Stimulated activated CD4-positive, alpha-beta T cell treated with anti-CD3 and anti-CD28 coated beads, Interleukin-12 subunit alpha, Interleukin-12 subunit beta, amount 100 ng/mL, for 48 hours (primary cell): Measurements from ENCODE around the gene PTCH1.

Source experiments
- DNase-seq, 3 donors: peaks; one replicate each; pipeline ENCODE4 v3.0.0-alpha.2; 2020; ENCODE audit warnings: low read depth in 2 of 3, low spot score in 1 of 3

PTCH1 gene

GRCh38 chr9:95499046-95499676, 17.6 kb downstream of the PTCH1 start:
- no peak for DNase-seq

- no peak for DNase-seq
Measured at GRCh38 chr9:95498641-95499040, 18.1 kb downstream of the PTCH1 start.

- DNase-seq: no peak
Measured at GRCh38 chr9:95497772-95498171, 19.0 kb downstream of the PTCH1 start.

GRCh38 chr9:95496687-95497086, 20.1 kb downstream of the PTCH1 start:
- DNase-seq: no peak

GRCh38 chr9:95495961-95496360, 20.8 kb downstream of the PTCH1 start:
- no peak for DNase-seq

GRCh38 chr9:95495529-95495928, 21.2 kb downstream of the PTCH1 start:
- no peak for DNase-seq

- peak; percentile 69 to 71 (median 70) for DNase-seq
Measured at GRCh38 chr9:95494416-95495371, 22.1 kb downstream of the PTCH1 start.

- peak in 1 of 3 donors; percentile 32 for DNase-seq
Measured at GRCh38 chr9:95494022-95494415, 22.8 kb downstream of the PTCH1 start.

GRCh38 chr9:95493402-95493801, 23.4 kb downstream of the PTCH1 start:
- DNase-seq: no peak

- no peak for DNase-seq
Measured at GRCh38 chr9:95491543-95492320, 25.0 kb downstream of the PTCH1 start.

- DNase-seq: no peak
Measured at GRCh38 chr9:95488954-95489353, 27.8 kb downstream of the PTCH1 start.

GRCh38 chr9:95486318-95486717, 30.5 kb downstream of the PTCH1 start:
- DNase-seq: no peak

GRCh38 chr9:95484225-95484624, 32.5 kb downstream of the PTCH1 start:
- no peak for DNase-seq

- no peak for DNase-seq
Measured at GRCh38 chr9:95483431-95483830, 33.3 kb downstream of the PTCH1 start.

GRCh38 chr9:95482621-95483020, 34.1 kb downstream of the PTCH1 start:
- DNase-seq: no peak

GRCh38 chr9:95481000-95481399, 35.8 kb downstream of the PTCH1 start:
- DNase-seq: no peak

- no peak for DNase-seq
Measured at GRCh38 chr9:95480346-95480745, 36.4 kb downstream of the PTCH1 start.

- DNase-seq: no peak
Measured at GRCh38 chr9:95479330-95479729, 37.4 kb downstream of the PTCH1 start.

GRCh38 chr9:95478335-95478734, 38.4 kb downstream of the PTCH1 start:
- DNase-seq: no peak

- DNase-seq: no peak
Measured at GRCh38 chr9:95477885-95478284, 38.9 kb downstream of the PTCH1 start.

GRCh38 chr9:95477441-95477840, 39.3 kb downstream of the PTCH1 start:
- DNase-seq: no peak

- no peak for DNase-seq
Measured at GRCh38 chr9:95468791-95469190, 48.0 kb downstream of the PTCH1 start.
